Middle frontal gyrus (tissue), 1 donor: ENCODE results near the gene TMEM161A.
"Not testable (repeated sequence)": the region's sequence is repeated elsewhere in the genome, so short reads cannot be mapped to it uniquely, and the experiment has no call there.

Experiments used
- DNase-seq: peaks from one replicate; pipeline ENCODE4 v3.0.0-alpha.2; 2015; ENCODE audit warnings: low spot score; ENCODE audit errors: extremely low spot score

TMEM161A gene

DNA sequence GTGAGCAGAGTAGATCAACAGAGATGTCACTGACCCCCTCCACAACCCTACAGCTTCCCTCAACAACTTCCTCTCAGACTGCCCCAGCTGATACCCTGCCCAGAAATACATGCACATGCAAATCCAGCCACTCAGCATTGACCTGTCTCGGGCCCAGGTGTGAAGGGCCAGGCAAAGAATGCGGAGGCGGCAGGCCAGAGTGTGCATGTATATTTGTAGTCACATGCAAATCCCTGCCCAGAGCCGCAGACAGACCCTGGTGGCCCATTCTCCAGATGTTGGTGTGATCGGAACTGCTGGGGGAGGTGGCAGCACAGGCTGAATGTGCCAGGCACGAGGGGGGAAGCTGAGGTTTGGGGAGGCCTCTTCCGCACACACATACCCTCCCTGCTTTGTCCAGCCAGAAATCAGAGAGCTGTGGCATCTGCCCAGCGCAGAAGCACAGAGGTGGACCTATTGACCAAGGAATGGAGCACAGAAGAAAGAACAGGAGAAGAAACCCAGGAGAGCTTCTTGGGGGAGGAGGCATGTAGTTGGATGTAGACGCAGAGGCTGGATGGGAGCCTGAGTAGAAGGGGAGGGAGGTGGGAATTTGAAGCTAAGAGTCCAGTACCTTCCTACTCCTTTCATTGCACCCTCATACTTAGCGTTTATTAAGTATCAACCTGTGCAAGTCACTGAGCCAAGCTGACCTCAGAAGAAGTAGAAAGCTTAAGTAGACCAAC, 17.4 kb upstream of the TMEM161A start:
- no peak for DNase-seq

DNA sequence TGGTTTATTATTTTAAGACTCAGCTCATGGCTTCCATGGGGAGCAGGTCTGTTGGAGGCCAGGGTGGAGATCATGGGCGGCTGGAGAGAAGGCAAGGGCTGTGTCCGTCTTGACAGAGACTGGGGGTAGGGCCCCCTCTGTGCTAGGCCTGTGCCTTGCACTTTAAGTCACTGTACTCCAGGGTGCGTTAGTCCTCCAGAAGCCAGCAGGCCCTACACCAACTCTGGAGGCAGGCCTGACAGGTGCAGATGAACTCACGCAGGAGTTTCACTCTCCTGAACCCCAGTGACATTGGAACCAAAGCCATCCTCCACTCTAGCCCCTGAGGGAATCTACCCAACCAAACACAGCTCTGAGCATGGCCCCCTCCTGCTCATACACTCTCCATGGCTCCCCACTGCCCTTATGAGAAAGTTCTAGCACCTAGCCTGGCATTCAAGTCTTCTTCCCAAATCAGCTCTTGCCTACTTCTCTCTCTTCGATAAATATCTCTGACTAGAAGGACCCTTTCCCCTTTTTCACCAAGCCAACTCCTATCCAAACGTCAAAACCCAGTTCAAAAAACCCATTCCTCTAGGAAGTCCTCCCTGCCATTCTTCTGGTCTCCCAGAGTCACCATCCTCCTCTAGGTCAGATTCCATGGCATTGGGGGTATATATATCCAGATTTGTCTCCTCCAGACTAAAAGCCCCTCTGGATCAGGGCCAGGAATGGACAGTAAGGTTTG, 16.7 kb upstream of the TMEM161A start:
- no peak for DNase-seq

DNA sequence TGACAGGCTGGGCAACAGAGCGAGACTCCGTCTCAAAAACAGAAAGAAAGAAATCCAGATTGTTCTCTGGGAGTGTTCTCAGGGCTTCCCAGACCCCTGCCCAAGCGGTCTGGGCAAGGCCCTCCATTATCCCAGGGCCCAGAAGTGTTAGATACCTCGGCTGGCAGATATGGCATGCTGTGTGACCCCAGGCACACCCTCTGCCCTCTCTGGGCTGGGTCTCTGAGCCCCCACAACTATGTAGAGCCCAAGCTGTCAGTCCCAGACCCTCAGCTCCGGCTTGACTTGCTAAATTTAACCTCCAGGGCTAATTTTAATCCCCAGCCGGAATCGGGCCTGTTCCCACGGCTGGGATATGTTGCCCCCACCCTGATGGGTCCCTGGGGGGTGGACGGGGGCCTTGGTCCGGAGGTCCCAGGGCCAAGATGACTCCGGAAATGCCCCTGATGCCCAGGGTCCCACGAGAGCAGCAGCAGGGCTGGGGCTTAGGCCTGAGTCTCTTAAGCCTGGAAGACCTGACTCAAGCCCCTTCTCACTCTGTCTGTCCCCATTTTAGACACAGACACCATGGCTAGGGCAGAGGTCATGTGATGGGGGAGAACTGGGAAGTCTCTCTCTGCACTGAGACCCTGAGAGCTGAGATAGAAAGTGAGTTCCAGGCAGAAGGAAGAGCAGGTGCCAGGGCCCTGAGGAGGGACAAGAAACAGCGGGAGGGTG, 14.5 kb upstream of the TMEM161A start:
- DNase-seq = no peak

GRCh38 chr19:19151418-19151817, 13.1 kb upstream of the TMEM161A start:
- no peak for DNase-seq

DNA sequence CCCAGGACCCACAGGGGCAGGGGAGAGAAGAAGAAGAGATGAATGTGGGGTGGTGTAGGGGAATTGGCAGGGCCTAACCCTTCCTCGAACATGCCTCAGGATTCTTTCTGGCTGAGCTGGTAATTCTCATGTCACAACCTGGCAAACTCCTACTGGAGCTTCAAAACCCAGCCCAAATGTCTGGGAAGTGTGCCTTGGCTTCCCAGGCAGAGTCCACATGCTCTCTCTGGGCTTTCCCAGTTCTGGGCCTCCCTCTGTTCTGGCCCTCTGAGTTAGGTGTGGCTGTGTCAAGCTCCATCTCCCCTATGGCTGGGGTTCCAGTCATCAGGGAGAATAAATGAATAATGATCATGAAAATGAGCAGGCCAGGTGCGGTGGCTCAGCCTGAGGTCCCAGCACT, 11.2 kb upstream of the TMEM161A start:
- no peak for DNase-seq

DNA sequence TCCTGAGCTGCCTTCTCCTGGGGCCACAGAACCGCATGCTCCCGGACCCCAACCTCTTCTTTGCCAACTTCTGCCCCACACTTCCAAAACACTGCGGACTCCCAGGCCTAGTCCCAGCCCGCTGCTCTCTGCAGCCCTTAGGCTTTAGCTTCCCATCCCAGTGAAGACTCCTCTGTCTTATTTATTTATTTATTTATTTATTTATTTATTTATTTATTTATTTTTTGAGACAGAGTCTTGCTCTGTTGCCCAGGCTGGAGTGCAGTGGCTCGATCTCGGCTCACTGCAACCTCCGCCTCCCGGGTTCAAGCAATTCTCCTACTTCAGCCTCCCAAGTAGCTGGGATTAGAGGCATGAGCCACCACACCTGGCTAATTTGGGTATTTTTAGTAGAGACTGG, 10.2 kb upstream of the TMEM161A start:
- DNase-seq = not testable (repeated sequence)

GRCh38 chr19:19147344-19147743, 9.1 kb upstream of the TMEM161A start:
- no peak for DNase-seq

GRCh38 chr19:19146865-19147264, 8.6 kb upstream of the TMEM161A start:
- DNase-seq = no peak

GRCh38 chr19:19145684-19146608, 7.7 kb upstream of the TMEM161A start:
- peak; percentile 58 for DNase-seq

- DNase-seq = no peak
Observed at GRCh38 chr19:19145281-19145680, 7.0 kb upstream of the TMEM161A start.

GRCh38 chr19:19142347-19142746, 4.1 kb upstream of the TMEM161A start:
- no peak for DNase-seq

DNA sequence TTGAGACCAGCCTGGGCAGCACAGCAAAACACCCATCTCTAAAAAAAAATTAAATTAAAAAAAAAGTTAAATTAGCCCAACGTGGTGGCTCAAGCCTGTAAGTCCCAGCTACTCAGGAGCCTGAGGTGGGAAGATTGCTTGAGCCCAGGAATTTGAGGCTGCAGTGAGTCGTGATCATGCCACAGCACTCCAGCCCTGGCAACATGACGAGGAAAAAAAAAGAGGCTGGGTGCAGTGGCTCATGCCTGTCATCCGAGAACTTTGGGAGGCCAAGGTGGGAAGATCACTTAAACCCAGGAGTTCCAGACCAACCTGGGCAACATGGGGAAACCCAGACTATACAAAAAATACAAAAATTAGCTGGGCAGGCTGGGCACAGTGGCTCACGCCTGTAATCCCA, 2.2 kb upstream of the TMEM161A start:
- no peak for DNase-seq

DNA sequence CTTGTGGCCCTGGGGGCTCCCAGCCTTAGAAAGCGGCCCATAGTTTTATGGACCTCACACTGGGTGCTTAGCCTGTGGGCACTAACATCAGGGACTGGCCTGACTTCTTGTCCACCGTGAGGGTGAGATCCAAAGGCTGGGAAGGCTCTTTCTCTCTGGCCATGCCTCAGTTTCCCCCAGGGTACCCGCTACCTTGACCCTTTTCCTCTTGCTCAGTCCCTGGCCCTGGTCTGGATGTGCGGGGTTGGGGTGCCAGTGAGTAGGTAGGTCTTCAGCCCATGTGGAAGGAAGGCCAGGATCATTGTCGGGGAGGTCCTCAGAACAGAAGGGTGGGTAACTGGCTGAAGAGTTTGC, 1.6 kb upstream of the TMEM161A start:
- DNase-seq = no peak

DNA sequence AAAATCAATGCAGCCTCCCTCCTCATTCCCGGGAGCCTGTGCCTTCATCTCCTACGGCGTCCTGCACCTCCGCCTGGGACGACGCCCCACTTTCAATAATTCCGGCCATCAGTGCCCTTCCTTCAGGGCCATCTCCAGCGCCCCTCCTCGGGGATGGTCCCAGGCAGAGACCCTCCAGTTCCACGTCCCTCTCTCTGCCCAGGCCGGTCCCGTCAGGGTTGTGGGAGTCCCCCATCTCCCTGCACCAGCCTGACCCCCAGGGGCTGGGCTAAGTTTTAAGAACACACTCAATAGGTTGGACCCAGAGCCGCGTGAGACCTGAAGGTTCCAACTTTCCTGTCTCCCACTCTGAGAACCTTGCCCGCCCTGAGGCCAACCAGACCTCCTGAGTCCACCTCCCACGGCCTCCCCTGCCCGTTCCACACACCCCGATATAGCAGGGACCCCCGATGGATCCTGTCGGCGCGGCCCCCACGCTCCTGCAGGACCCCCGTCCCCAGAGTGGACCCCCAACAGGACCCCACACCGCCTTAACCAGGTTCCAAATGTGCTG, 646 bp downstream of the TMEM161A start:
- no peak for DNase-seq

GRCh38 chr19:19135713-19136112, 2.6 kb downstream of the TMEM161A start:
- DNase-seq = not testable (repeated sequence)

DNA sequence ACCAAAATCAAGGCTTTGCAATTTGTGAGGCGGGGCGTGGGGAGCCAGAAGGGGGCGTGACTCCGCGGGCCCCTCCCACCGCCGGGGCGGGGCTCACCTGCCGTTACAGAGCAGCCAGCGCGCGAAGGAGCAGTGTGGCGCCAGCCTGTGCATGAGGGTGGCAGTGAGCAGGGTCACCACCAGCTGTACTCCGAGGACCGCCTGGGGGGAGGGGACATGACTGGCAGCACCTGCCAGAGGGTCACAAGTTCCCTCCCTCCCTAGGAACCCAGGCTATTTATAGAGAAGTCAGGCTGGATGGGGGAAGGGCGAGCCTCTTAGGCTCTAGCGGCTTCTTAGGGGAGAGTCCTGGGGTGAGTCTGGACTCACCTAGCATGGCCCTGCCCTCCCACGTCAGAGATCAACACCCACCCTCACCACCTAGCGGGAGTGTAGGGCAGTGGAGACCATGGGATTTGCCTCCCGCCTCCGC, 3.6 kb downstream of the TMEM161A start:
- DNase-seq = no peak

GRCh38 chr19:19133985-19134384, 4.3 kb downstream of the TMEM161A start:
- no peak for DNase-seq

- no peak for DNase-seq
Observed at GRCh38 chr19:19132912-19133311, 5.4 kb downstream of the TMEM161A start.

DNA sequence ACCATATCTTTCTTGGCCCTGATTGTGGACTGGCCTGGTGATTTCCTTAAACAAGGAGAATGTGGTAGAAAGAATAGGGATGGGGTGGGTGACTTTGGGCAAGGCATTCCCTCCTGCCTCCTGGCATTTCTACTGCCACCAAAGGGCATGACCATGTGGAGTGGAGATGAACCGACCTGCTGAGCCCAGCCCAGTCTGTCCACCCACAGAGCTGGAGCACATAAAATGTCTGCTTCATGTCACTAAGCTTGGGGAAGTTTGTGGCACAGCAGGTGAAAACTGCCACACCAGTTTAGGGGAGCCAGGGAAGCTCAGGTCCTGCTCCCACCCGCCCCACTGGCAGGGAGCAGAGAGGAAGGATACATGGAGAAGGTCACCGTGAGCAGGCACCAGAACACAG, 6.3 kb downstream of the TMEM161A start:
- DNase-seq = no peak

GRCh38 chr19:19126102-19126501, 12.2 kb downstream of the TMEM161A start:
- DNase-seq = no peak

DNA sequence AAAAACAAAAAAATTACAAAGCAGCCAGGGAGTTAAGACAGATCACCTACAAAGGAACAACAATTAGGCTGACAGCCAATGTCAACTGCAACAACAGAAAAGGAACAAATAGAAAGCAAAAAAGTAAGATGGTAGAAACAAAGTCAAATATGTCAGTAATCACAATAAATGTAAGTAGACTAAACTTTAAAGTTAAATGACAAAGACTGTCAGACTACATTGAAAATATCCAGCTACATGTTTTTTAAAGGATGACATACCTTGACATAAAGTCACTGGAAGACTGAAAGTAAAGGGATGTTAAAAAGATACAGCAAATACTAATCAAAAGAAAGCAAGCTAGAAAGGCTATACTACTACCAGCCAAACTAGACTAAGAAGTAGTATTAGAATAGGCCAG, 14.9 kb downstream of the TMEM161A start:
- no peak for DNase-seq
